ENCODE results near the gene IRS2.

DNA sequence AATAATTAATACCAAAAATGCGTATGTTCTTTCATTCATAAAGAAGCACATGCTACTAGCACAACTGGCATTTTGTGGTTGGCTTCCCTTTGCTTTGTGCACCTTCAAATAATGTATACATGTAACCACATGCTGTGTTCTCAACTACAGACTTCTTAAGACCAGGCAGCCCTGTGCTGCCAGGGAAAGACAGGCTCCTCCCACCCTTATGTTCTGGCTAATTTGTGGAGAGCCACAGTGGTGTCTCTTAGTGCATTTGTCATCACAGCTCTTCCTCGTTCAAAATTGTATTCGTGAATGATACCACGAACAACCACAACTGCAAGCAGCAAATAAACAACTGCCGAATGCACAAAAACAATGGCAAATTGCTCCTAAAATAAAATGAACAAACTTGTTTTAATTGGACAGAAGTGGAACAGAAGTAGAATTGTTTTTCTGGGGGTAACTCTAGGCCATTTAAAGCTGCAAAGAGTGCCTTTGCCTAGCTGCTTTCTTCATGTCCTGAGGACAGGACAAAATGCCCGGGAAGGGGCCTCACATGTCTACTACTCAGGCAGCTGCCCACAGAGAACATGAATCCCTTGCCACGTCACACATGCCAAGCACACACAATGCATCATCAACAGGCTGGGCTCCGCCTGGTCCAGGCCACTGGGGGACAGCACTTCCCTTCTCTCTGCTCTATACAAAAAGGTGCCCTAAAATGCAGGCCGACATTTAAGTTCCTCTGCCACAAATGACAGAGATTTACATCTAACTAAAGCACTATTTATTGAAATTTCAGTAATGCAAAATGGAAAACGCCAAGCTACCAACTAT lies 21.7 kb downstream of the IRS2 start:
- no peak for TF ChIP-seq POLR2AphosphoS5 (IDR thresholded peaks at IDR 0.05; ENCODE audit: low read depth)
- TF ChIP-seq, protein P1, sequence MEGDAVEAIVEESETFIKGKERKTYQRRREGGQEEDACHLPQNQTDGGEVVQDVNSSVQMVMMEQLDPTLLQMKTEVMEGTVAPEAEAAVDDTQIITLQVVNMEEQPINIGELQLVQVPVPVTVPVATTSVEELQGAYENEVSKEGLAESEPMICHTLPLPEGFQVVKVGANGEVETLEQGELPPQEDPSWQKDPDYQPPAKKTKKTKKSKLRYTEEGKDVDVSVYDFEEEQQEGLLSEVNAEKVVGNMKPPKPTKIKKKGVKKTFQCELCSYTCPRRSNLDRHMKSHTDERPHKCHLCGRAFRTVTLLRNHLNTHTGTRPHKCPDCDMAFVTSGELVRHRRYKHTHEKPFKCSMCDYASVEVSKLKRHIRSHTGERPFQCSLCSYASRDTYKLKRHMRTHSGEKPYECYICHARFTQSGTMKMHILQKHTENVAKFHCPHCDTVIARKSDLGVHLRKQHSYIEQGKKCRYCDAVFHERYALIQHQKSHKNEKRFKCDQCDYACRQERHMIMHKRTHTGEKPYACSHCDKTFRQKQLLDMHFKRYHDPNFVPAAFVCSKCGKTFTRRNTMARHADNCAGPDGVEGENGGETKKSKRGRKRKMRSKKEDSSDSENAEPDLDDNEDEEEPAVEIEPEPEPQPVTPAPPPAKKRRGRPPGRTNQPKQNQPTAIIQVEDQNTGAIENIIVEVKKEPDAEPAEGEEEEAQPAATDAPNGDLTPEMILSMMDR (conservative IDR thresholded peaks at IDR 0.05; ENCODE audit: low read depth in 2 of 2): peak in 1 of 2 experiments; percentile 46; a peak in 2 of 4 replicates
- TF ChIP-seq JUNB (IDR thresholded peaks at IDR 0.05; ENCODE audit: unreplicated experiment): no peak
- no peak for TF ChIP-seq EZH2phosphoT487 (IDR thresholded peaks at IDR 0.05; ENCODE audit: unreplicated experiment)
- TF ChIP-seq CREB1 (CRISPR knock-in tag; IDR thresholded peaks at IDR 0.05; ENCODE audit: low read depth): no peak
- no peak for TF ChIP-seq STAT1 (IDR thresholded peaks at IDR 0.05; ENCODE audit: unreplicated experiment)
- TF ChIP-seq, protein P2, sequence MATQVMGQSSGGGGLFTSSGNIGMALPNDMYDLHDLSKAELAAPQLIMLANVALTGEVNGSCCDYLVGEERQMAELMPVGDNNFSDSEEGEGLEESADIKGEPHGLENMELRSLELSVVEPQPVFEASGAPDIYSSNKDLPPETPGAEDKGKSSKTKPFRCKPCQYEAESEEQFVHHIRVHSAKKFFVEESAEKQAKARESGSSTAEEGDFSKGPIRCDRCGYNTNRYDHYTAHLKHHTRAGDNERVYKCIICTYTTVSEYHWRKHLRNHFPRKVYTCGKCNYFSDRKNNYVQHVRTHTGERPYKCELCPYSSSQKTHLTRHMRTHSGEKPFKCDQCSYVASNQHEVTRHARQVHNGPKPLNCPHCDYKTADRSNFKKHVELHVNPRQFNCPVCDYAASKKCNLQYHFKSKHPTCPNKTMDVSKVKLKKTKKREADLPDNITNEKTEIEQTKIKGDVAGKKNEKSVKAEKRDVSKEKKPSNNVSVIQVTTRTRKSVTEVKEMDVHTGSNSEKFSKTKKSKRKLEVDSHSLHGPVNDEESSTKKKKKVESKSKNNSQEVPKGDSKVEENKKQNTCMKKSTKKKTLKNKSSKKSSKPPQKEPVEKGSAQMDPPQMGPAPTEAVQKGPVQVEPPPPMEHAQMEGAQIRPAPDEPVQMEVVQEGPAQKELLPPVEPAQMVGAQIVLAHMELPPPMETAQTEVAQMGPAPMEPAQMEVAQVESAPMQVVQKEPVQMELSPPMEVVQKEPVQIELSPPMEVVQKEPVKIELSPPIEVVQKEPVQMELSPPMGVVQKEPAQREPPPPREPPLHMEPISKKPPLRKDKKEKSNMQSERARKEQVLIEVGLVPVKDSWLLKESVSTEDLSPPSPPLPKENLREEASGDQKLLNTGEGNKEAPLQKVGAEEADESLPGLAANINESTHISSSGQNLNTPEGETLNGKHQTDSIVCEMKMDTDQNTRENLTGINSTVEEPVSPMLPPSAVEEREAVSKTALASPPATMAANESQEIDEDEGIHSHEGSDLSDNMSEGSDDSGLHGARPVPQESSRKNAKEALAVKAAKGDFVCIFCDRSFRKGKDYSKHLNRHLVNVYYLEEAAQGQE (IDR thresholded peaks at IDR 0.05; ENCODE audit: unreplicated experiment): no peak
- no peak for TF ChIP-seq EZH2 (IDR thresholded peaks at IDR 0.05; ENCODE audit: low read depth, unreplicated experiment)
- no peak for TF ChIP-seq NANOG (IDR thresholded peaks at IDR 0.05; ENCODE audit: borderline replicate concordance)
- TF ChIP-seq ZNF331 (CRISPR knock-in tag; IDR thresholded peaks at IDR 0.05; ENCODE audit: low read depth): no peak
- TF ChIP-seq, protein P3, sequence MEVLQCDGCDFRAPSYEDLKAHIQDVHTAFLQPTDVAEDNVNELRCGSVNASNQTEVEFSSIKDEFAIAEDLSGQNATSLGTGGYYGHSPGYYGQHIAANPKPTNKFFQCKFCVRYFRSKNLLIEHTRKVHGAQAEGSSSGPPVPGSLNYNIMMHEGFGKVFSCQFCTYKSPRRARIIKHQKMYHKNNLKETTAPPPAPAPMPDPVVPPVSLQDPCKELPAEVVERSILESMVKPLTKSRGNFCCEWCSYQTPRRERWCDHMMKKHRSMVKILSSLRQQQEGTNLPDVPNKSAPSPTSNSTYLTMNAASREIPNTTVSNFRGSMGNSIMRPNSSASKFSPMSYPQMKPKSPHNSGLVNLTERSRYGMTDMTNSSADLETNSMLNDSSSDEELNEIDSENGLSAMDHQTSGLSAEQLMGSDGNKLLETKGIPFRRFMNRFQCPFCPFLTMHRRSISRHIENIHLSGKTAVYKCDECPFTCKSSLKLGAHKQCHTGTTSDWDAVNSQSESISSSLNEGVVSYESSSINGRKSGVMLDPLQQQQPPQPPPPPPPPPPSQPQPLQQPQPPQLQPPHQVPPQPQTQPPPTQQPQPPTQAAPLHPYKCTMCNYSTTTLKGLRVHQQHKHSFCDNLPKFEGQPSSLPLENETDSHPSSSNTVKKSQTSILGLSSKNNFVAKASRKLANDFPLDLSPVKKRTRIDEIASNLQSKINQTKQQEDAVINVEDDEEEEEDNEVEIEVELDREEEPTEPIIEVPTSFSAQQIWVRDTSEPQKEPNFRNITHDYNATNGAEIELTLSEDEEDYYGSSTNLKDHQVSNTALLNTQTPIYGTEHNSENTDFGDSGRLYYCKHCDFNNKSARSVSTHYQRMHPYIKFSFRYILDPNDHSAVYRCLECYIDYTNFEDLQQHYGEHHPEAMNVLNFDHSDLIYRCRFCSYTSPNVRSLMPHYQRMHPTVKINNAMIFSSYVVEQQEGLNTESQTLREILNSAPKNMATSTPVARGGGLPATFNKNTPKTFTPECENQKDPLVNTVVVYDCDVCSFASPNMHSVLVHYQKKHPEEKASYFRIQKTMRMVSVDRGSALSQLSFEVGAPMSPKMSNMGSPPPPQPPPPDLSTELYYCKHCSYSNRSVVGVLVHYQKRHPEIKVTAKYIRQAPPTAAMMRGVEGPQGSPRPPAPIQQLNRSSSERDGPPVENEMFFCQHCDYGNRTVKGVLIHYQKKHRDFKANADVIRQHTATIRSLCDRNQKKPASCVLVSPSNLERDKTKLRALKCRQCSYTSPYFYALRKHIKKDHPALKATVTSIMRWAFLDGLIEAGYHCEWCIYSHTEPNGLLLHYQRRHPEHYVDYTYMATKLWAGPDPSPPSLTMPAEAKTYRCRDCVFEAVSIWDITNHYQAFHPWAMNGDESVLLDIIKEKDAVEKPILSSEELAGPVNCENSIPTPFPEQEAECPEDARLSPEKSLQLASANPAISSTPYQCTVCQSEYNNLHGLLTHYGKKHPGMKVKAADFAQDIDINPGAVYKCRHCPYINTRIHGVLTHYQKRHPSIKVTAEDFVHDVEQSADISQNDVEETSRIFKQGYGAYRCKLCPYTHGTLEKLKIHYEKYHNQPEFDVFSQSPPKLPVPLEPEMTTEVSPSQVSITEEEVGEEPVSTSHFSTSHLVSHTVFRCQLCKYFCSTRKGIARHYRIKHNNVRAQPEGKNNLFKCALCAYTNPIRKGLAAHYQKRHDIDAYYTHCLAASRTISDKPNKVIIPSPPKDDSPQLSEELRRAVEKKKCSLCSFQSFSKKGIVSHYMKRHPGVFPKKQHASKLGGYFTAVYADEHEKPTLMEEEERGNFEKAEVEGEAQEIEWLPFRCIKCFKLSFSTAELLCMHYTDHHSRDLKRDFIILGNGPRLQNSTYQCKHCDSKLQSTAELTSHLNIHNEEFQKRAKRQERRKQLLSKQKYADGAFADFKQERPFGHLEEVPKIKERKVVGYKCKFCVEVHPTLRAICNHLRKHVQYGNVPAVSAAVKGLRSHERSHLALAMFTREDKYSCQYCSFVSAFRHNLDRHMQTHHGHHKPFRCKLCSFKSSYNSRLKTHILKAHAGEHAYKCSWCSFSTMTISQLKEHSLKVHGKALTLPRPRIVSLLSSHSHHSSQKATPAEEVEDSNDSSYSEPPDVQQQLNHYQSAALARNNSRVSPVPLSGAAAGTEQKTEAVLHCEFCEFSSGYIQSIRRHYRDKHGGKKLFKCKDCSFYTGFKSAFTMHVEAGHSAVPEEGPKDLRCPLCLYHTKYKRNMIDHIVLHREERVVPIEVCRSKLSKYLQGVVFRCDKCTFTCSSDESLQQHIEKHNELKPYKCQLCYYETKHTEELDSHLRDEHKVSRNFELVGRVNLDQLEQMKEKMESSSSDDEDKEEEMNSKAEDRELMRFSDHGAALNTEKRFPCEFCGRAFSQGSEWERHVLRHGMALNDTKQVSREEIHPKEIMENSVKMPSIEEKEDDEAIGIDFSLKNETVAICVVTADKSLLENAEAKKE (CRISPR knock-in tag; IDR thresholded peaks at IDR 0.05): no peak

All from GM23338 (cell line).